ENCODE results near the gene SPECC1.
A peak's percentile ranks its signal among the peaks of the same experiment; 100 is the strongest.
"Not testable (repeated sequence)": the region's sequence is repeated elsewhere in the genome, so short reads cannot be mapped to it uniquely, and the experiment has no call there.

The SPECC1 gene

GRCh38 chr17:20244671-20245070 lies 235.5 kb downstream of the SPECC1 start:
- DNase-seq, result peak in 3 of 4 experiments; percentile 16 to 47 (median 40)

- no peak for DNase-seq
These were observed 237.5 kb downstream of the SPECC1 start for GRCh38 chr17:20246692-20247091.

- no peak for DNase-seq
These were observed 244.2 kb downstream of the SPECC1 start for GRCh38 chr17:20253323-20253722.

- DNase-seq, result no peak
These were observed 245.4 kb downstream of the SPECC1 start for GRCh38 chr17:20254541-20254940.

- DNase-seq, result no peak
These were observed 247.0 kb downstream of the SPECC1 start for GRCh38 chr17:20256144-20256543.

GRCh38 chr17:20257008-20257407 lies 247.8 kb downstream of the SPECC1 start:
- no peak for DNase-seq

GRCh38 chr17:20257798-20258197 lies 248.6 kb downstream of the SPECC1 start:
- DNase-seq, result no peak

GRCh38 chr17:20259668-20260067 lies 250.5 kb downstream of the SPECC1 start:
- no peak for DNase-seq

- DNase-seq, result no peak
These were observed 251.1 kb downstream of the SPECC1 start for GRCh38 chr17:20260268-20260667.

GRCh38 chr17:20262226-20263114 lies 253.3 kb downstream of the SPECC1 start:
- no peak for DNase-seq

GRCh38 chr17:20263115-20263433 lies 253.9 kb downstream of the SPECC1 start:
- DNase-seq, result not testable (repeated sequence)

- no peak for DNase-seq
These were observed 254.4 kb downstream of the SPECC1 start for GRCh38 chr17:20263595-20263994.

- no peak for DNase-seq
These were observed 255.8 kb downstream of the SPECC1 start for GRCh38 chr17:20264996-20265395.

- no peak for DNase-seq
These were observed 257.8 kb downstream of the SPECC1 start for GRCh38 chr17:20266806-20267458.

- DNase-seq, result peak in 3 of 4 experiments; percentile 14 to 46 (median 26)
These were observed 258.3 kb downstream of the SPECC1 start for GRCh38 chr17:20267459-20267842.

- DNase-seq, result no peak
These were observed 261.2 kb downstream of the SPECC1 start for GRCh38 chr17:20270369-20270768.

- no peak for DNase-seq
These were observed 262.0 kb downstream of the SPECC1 start for GRCh38 chr17:20271011-20271610.

- DNase-seq, result no peak
These were observed 264.8 kb downstream of the SPECC1 start for GRCh38 chr17:20273741-20274500.

GRCh38 chr17:20275653-20276052 lies 266.5 kb downstream of the SPECC1 start:
- no peak for DNase-seq

- no peak for DNase-seq
These were observed 267.3 kb downstream of the SPECC1 start for GRCh38 chr17:20276421-20276820.

- DNase-seq, result no peak
These were observed 269.6 kb downstream of the SPECC1 start for GRCh38 chr17:20278805-20279204.

GRCh38 chr17:20279631-20280030 lies 270.5 kb downstream of the SPECC1 start:
- no peak for DNase-seq

- DNase-seq, result no peak
These were observed 270.9 kb downstream of the SPECC1 start for GRCh38 chr17:20280051-20280450.
